Calu3 (cell line): ENCODE results near the gene CRB3. TPM values are rescaled to one million over a fixed set of nuclear protein-coding genes. Genes with fewer than 3 reads are reported as not detected.
A peak's percentile ranks its signal among the peaks of the same experiment; 100 is the strongest.

ENCODE experiments used
- BruUV-seq: library from RNA; stranded (reverse); fragments of 400-500 nt; replicated peaks from 2 replicates; lab custom pipeline; 2021; lab: Mats Ljungman, UMichigan
- CTCF ChIA-PET: fragments of 300-600 bp; sonication (Branson Sonifier 250); formaldehyde crosslinking; loops from one replicate; lab custom pipeline; 2022; ENCODE audit warnings: antibody characterized with exemption; lab: Charles Lee
- DNase-seq: peaks from one replicate; pipeline ENCODE4 v3.0.0; 2022
- H3K27ac Mint-ChIP-seq: one replicate; pipeline ENCODE4 v1.8.0; 2022; ENCODE audit warnings: mixed read lengths; ENCODE audit not compliant: unreplicated experiment
- H3K27me3 Mint-ChIP-seq: one replicate; pipeline ENCODE4 v1.8.0; 2022; ENCODE audit warnings: mixed read lengths; ENCODE audit not compliant: unreplicated experiment
- H3K36me3 Mint-ChIP-seq: one replicate; pipeline ENCODE4 v1.8.0; 2022; ENCODE audit warnings: mild to moderate bottlenecking, moderate library complexity, mixed read lengths; ENCODE audit not compliant: insufficient read depth, unreplicated experiment
- H3K4me1 Mint-ChIP-seq: one replicate; pipeline ENCODE4 v1.8.0; 2022; ENCODE audit warnings: mild to moderate bottlenecking, low read depth, mixed read lengths; ENCODE audit not compliant: unreplicated experiment
- H3K4me3 Mint-ChIP-seq: one replicate; pipeline ENCODE4 v1.8.0; 2022; ENCODE audit warnings: mild to moderate bottlenecking, low read depth, moderate library complexity, mixed read lengths; ENCODE audit not compliant: unreplicated experiment
- H3K9me3 Mint-ChIP-seq: one replicate; pipeline ENCODE4 v1.8.0; 2022; ENCODE audit warnings: low read depth, mixed read lengths; ENCODE audit not compliant: unreplicated experiment
- intact Hi-C: fragments of 100-400 bp; cut with micrococcal nuclease; formaldehyde crosslinking; loops from one replicate; pipeline ENCODE4 v1.10.0; 2022; ENCODE audit not compliant: unreplicated experiment
- total RNA-seq: library from RNA; stranded (reverse); gene quantifications from 2 replicates; pipeline ENCODE4 v1.2.3, GENCODE V29; 2022
- TF ChIP-seq, protein P1 (sequence below): fragments of 200-600 bp; IDR thresholded peaks from one replicate; pipeline ENCODE4 v1.8.0; 2022; ENCODE audit warnings: antibody characterized with exemption; ENCODE audit not compliant: unreplicated experiment

Gene CRB3
- total RNA-seq, 1 experiment from 2014 or later: 47.6 TPM

DNA sequence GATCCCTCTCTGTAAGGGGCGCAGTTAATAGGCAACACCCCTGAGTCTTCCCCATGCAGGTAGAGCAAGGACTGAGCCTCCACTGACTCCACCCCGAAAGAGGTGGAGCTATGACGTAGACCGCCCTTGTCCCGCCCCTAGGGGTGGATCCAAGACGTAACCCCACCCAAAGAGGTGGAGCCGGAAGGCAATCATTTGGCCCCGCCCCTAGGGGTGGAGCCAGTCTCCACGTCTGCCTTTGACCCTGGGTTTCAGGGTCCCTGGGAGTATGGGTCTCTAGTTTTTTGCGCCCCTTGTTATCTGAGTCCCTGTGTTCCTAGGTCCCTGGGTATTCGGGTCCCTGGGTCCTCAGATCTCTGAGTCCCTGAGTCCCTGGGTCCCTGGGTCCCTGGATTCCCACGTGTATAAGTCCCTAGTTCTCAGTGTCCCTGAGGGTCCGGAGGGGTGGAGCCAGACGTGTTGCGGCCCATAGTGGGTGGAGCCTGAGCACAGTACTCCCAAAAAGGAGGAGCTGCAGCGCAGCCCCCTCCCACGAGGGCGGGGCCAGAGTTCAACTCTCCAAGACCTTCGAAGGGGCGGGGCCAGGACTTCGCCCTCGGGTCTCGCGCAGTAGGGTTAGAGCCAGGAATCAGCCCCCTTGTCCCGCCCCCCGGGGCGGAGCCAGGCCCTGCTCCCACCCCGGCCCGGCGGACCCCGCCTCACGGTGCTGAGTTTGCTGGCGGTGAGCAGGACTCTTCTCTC lies 12.3 kb downstream of the CRB3 start:
- no TSS peak for BruUV-seq
- Mint-ChIP-seq H3K36me3 (peaks cover 5% of the 10 kb centered on the region), H3K27ac (no peak overlapping the region), H3K4me3 (no peak overlapping the region), H3K9me3 (no peaks in the 10 kb centered on the region), H3K27me3 (peaks cover 18% of the 10 kb centered on the region), H3K4me1 (peaks cover 6% of the 10 kb centered on the region)
- TF ChIP-seq, protein P1, sequence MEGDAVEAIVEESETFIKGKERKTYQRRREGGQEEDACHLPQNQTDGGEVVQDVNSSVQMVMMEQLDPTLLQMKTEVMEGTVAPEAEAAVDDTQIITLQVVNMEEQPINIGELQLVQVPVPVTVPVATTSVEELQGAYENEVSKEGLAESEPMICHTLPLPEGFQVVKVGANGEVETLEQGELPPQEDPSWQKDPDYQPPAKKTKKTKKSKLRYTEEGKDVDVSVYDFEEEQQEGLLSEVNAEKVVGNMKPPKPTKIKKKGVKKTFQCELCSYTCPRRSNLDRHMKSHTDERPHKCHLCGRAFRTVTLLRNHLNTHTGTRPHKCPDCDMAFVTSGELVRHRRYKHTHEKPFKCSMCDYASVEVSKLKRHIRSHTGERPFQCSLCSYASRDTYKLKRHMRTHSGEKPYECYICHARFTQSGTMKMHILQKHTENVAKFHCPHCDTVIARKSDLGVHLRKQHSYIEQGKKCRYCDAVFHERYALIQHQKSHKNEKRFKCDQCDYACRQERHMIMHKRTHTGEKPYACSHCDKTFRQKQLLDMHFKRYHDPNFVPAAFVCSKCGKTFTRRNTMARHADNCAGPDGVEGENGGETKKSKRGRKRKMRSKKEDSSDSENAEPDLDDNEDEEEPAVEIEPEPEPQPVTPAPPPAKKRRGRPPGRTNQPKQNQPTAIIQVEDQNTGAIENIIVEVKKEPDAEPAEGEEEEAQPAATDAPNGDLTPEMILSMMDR: no peak
- DNase-seq: peak; percentile 43
- intact Hi-C loops: no loop called here
- CTCF ChIA-PET: no interaction called here

DNA sequence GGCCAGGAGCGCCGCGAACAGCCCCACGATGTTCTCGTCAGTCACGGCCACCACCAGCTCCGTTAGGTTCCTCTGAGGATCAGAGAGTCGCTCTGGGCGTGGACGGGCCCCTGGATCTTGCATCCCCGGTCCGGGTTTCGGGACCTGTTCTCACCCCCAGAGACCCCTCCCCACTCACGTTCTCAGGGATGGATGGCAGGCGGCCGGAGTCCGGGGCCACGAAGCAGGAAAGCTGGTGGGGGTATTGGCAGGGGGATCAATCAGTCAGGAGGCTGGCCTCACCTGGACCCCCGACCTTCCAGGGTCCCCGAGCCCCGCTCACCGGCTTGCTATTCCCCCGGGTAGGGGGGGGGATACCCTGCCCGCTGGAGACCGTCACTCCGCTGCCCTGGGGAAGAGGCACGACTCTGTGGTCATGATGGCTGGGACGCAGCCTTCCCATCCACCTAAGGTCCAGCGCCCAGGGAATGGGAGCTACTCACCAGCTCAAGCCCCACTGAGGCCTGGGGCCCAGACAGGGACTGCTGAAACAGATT lies 12.9 kb downstream of the CRB3 start:
- H3K27ac Mint-ChIP-seq: no peak overlapping the region
- peaks cover 6% of the 10 kb centered on the region for H3K4me1 Mint-ChIP-seq
- no peaks in the 10 kb centered on the region for H3K9me3 Mint-ChIP-seq
- intact Hi-C loops: no loop called here
- TF ChIP-seq, protein P1: no peak
- no peak for DNase-seq
- BruUV-seq: no TSS peak
- H3K27me3 Mint-ChIP-seq: peaks cover 18% of the 10 kb centered on the region
- H3K4me3 Mint-ChIP-seq: no peak overlapping the region
- peaks cover 5% of the 10 kb centered on the region for H3K36me3 Mint-ChIP-seq
- CTCF ChIA-PET: no interaction called here

DNA sequence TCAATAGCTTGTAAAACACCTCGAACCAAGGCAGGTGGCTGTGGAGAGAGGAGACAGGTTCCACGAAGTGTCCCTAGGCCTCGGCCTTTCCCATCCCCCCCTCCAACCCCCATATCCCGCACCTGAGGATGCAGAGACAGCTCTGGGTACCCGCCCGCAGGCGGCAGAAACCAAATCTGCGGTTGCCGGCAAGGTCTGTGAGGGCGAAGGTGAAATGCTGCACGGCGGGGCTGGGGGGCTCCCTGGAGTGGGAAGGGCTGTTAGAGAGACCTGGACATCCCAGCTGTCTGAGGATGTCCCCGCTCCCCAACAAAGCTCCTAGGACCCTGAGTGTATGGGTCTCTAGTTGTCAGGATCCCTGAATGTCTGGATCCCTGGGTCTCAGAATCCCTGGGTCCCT lies 14.7 kb downstream of the CRB3 start:
- H3K27me3 Mint-ChIP-seq: peaks cover 18% of the 10 kb centered on the region
- H3K27ac Mint-ChIP-seq: no peak overlapping the region
- intact Hi-C loops: no loop called here
- H3K36me3 Mint-ChIP-seq: peaks cover 5% of the 10 kb centered on the region
- BruUV-seq: no TSS peak
- H3K9me3 Mint-ChIP-seq: no peaks in the 10 kb centered on the region
- TF ChIP-seq, protein P1: no peak
- H3K4me3 Mint-ChIP-seq: no peak overlapping the region
- CTCF ChIA-PET: no interaction called here
- peaks cover 3% of the 10 kb centered on the region for H3K4me1 Mint-ChIP-seq
- no peak for DNase-seq

DNA sequence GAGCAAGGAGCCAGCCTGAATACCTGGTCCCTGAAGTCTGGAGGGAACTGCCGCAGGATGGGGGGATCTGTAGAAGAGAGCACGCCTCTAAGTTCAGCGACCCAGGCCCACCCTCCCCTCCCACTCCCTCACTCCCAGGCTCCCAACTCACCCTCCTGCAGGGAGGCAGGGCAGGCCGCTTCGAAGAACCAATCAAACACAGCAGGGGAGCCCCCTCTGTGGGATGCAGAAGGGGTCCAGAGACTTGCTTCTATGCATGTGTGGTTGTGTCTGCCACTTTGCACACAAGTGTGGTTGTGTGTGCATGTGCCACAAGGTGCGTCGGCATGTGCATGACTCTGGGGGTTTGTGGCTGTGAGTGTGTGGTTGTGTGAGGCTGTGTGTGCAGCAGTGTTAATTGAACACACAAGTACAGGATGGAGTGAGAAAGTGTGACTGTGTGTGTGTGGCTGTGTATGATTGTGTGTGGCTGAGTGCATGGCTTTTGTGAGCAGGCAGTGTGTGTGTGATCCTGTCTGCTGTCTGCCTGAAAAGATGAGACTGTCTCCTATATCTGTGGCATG lies 15.8 kb downstream of the CRB3 start:
- BruUV-seq: no TSS peak
- Mint-ChIP-seq H3K27me3 (peaks cover 18% of the 10 kb centered on the region), H3K4me1 (no peaks in the 10 kb centered on the region), H3K9me3 (no peaks in the 10 kb centered on the region), H3K4me3 (no peak overlapping the region), H3K36me3 (peaks cover 5% of the 10 kb centered on the region), H3K27ac (no peak overlapping the region)
- CTCF ChIA-PET: no interaction called here
- intact Hi-C loops: no loop called here
- DNase-seq: no peak
- TF ChIP-seq, protein P1: no peak
